DND-41 (cell line): ENCODE measurements around the gene RMI1.

ENCODE experiments used
- EZH2 ChIP-seq: IDR thresholded peaks from 3 replicates; pipeline ENCODE4 v1.6.1; 2012; ENCODE audit warnings: borderline replicate concordance, low read depth, mild to moderate bottlenecking, moderate library complexity, low read length, inconsistent platforms; ENCODE audit not compliant: severe bottlenecking
- TF ChIP-seq, protein P1 (sequence below): IDR thresholded peaks from 2 replicates; pipeline ENCODE4 v1.5.1; 2012; ENCODE audit warnings: borderline replicate concordance, low read length, moderate library complexity, mild to moderate bottlenecking; ENCODE audit not compliant: poor library complexity, severe bottlenecking; ENCODE audit errors: extremely low read depth

DNA sequence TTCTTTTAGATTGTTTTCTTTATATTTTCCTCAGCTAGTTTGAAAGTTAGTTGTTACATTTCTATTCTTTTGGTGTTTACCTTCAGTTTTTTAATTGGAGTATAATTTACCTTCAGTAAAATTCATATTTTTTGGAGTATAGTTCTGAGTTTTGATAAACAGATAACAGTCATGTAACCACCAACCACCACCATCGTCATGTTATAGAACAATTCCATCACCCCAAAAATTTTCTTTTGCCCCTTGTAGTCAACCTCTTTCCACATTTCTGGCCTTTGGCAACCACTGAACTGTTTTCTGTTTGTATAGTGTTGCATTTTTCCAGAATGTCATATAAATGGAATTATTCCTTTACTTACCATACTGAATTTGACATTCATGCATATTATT, 6.8 kb downstream of the RMI1 start:
- TF ChIP-seq, protein P1, sequence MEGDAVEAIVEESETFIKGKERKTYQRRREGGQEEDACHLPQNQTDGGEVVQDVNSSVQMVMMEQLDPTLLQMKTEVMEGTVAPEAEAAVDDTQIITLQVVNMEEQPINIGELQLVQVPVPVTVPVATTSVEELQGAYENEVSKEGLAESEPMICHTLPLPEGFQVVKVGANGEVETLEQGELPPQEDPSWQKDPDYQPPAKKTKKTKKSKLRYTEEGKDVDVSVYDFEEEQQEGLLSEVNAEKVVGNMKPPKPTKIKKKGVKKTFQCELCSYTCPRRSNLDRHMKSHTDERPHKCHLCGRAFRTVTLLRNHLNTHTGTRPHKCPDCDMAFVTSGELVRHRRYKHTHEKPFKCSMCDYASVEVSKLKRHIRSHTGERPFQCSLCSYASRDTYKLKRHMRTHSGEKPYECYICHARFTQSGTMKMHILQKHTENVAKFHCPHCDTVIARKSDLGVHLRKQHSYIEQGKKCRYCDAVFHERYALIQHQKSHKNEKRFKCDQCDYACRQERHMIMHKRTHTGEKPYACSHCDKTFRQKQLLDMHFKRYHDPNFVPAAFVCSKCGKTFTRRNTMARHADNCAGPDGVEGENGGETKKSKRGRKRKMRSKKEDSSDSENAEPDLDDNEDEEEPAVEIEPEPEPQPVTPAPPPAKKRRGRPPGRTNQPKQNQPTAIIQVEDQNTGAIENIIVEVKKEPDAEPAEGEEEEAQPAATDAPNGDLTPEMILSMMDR, result no peak
- TF ChIP-seq EZH2, result no peak
